Measurements from ENCODE around the gene OGDH.
"Not testable (repeated sequence)": the region's sequence is repeated elsewhere in the genome, so short reads cannot be mapped to it uniquely, and the experiment has no call there.

The OGDH gene

DNA sequence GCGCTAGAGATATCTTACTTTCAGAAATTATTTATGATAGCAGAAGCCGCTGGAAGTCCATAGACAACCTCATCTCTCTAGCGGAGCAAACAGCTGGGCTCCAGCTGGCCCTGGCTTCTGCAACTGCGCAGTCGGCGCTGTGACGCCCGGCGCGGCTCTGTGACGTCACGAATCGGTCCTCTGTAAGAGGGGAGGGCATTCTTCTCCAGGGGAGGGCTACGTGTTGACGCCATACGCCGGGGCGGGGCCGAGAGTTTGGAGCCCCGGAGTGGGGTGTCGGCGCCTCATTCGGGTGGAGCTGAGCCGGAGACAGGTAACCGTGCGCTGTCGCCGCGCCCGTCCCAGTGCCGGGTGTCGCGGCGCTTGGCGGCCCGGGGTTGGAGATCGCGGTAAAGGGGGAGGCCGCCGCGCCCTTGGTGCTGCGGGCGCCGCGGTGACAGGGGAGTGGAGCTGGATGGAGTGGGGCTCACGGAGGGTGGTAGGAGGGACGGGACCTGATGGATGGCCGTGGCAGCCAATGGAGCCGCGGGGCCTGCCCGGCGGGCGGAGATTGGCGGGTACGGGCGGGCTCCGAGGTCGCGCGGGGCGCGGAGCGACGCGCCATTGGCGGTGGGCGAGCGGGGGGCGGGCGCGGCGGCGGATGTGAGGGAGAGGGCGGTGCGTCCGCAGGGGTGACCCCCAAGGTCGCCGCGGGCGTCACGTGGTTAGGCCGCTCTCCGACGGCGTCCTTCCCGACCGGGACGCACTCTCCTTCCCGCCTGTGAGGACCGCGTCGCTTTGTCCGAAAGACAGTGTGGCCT lies at the start of gene OGDH:
TSS of gene OGDH (plus strand) at position 287 of the 800 bp plus-strand sequence. CDS start 17,717 bp downstream, outside the sequence.
- Mint-ChIP-seq H3K9me3 (no peaks in the 10 kb centered on the region), H3K27ac (peak within 1 kb of the TSS; percentile 97), H3K27me3 (no peaks in the 10 kb centered on the region), H3K36me3 (ENCODE audit: low read depth) (peaks cover 11% of the 10 kb centered on the region), H3K4me3 (peak within 1 kb of the TSS; percentile 93), H3K4me1 (ENCODE audit: low read depth) (peaks cover 47% of the 10 kb centered on the region)

DNA sequence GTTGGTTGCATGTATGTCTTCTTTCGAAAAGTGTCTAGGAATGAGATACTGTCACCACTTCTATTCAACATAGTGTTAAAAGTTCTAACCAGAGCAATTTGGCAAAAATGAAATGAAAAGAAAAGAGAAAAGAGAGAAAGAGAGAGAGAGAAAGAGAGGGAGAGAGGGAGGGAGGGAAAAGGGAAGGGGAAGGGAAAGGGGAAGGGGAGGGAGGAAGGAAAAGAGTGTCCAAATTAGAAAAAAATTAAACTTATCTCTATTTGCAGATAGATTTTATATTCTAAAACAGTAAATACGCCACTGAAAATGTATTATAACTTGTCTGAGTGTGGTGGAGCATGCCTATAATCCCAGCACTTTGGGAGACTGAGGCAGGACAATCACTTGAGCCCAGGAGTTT lies 48.9 kb upstream of the OGDH start:
- H3K27ac Mint-ChIP-seq = no peak overlapping the region
- H3K4me3 Mint-ChIP-seq = no peak overlapping the region
- no peaks in the 10 kb centered on the region for H3K36me3 Mint-ChIP-seq (ENCODE audit: low read depth)
- no peaks in the 10 kb centered on the region for H3K27me3 Mint-ChIP-seq
- no peaks in the 10 kb centered on the region for H3K9me3 Mint-ChIP-seq
- H3K4me1 Mint-ChIP-seq (ENCODE audit: low read depth) = no peaks in the 10 kb centered on the region

DNA sequence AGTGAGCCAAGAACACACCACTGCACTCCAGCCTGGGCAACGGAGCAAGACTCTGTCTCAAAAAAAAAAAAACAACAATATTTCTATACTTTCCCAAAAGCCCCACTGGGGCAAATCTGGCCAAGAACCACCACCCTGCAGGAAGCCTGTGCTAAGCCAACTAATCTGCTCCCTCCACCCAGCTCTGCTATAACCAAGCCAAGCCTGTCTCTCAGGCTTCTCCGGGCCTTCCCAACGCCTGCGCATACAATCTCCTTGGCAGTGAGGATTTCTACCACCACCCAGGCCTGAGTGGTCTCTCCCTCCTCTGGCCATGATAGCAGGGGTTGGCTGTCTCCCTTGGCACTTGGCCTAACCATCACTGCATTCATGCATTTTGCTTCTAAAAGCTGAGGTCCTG lies 46.9 kb upstream of the OGDH start:
- H3K4me1 Mint-ChIP-seq (ENCODE audit: low read depth) = no peaks in the 10 kb centered on the region
- peaks cover 10% of the 10 kb centered on the region for H3K36me3 Mint-ChIP-seq (ENCODE audit: low read depth)
- H3K9me3 Mint-ChIP-seq = no peaks in the 10 kb centered on the region
- H3K27me3 Mint-ChIP-seq = no peaks in the 10 kb centered on the region
- H3K4me3 Mint-ChIP-seq = no peak overlapping the region
- H3K27ac Mint-ChIP-seq = no peak overlapping the region

DNA sequence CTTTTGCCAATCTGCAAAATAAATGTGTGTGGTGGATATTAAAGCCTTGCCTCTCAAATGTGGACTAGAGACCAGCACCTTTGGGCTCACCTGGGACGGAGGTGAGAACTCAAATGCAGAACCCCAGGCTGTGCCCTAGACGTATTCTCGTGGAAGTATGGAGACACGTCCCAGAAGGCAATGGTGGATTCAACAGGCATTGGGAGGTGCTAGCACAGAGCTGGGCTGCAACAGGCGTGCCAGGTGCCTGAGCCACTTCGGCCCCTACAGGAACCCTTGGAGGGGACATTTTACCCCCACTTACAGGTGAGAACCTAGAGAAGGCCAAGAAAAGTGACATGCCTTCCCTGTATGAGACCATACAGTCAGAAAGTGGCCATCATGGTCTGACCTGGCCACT lies 44.9 kb upstream of the OGDH start:
- H3K27me3 Mint-ChIP-seq = no peaks in the 10 kb centered on the region
- H3K4me3 Mint-ChIP-seq = no peak overlapping the region
- peaks cover 26% of the 10 kb centered on the region for H3K36me3 Mint-ChIP-seq (ENCODE audit: low read depth)
- H3K4me1 Mint-ChIP-seq (ENCODE audit: low read depth) = no peaks in the 10 kb centered on the region
- H3K9me3 Mint-ChIP-seq = no peaks in the 10 kb centered on the region
- H3K27ac Mint-ChIP-seq = no peak overlapping the region

DNA sequence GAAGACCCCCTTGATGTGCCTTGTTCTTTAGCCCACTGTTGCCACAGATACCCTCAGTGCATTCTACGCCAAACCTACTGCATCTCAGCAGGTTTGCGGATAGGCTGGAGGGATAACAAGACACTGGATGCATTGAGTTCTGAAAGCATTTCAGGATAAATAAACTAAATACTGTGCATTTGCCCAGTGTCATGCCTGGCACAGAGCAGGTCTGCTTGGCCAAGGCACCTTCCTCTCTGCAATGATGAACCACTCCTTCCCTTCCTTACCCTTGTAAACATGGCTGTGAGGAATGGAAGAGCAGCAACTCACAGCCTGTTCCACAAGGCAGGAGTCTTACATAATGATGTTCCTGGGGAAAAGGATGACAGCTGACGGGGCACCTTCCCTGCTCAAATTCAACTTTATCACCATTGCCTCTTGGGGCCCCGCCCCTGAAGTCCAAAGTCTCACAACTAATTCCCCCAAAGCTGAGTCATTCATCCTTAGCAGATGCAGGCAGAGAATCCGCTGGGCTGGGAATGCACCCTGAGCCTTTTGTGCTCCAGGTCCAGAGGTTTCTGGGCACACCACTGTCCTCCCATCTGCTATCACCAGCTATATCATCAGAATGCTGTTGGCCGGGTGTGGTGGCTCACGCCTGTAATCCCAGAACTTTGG lies 44.3 kb upstream of the OGDH start:
- Mint-ChIP-seq H3K27me3 (no peaks in the 10 kb centered on the region), H3K9me3 (no peaks in the 10 kb centered on the region), H3K4me3 (no peak overlapping the region), H3K4me1 (ENCODE audit: low read depth) (no peaks in the 10 kb centered on the region), H3K36me3 (ENCODE audit: low read depth) (peaks cover 29% of the 10 kb centered on the region), H3K27ac (no peak overlapping the region)

DNA sequence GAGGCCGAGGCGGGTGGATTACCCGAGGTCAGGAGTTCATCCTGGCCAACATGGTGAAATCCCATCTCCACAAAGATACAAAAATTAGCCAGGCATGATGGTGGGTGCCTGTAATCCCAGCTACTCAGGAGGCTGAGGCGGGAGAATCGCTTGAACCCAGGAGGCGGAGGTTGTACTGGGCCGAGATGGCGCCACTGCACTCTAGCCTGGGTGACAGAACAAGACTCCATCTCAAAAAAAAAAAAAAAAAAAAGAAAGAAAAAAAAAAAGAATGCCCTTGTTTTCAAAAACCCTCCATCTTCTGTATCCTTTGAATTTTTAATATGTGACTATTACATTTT lies 43.8 kb upstream of the OGDH start:
- H3K27ac Mint-ChIP-seq; H3K4me3 Mint-ChIP-seq; H3K9me3 Mint-ChIP-seq; H3K4me1 Mint-ChIP-seq (ENCODE audit: low read depth); H3K27me3 Mint-ChIP-seq: not testable (repeated sequence)
- peaks cover 34% of the 10 kb centered on the region for H3K36me3 Mint-ChIP-seq (ENCODE audit: low read depth)

DNA sequence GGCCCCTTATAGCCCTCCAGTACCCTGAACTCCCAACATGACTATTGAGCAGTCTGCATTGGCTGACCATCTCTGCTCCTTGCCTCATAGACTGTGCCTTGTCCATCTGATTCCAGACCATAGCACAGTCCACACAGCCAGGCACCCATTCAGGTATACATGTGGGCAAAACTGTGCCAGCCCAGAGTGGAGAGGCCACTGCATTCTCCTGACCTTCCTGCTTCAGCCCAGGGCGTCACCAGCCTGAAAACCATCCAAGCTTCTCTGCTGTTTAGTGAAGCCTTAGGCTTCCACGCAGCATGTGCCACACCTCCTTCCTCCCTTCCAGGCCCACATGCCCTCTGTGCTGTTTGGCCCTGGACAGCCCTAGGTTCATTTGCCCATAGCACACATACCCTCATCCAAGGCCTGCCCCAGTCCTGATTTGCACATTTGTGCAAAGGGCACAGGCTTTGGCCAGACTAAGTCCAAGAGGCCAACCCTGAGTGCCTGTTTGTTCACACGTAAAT lies 43.2 kb upstream of the OGDH start:
- Mint-ChIP-seq H3K4me1 (ENCODE audit: low read depth) (no peaks in the 10 kb centered on the region), H3K9me3 (no peaks in the 10 kb centered on the region), H3K4me3 (no peak overlapping the region), H3K27me3 (no peaks in the 10 kb centered on the region), H3K36me3 (ENCODE audit: low read depth) (peaks cover 39% of the 10 kb centered on the region), H3K27ac (peak overlapping the region; percentile 36)

DNA sequence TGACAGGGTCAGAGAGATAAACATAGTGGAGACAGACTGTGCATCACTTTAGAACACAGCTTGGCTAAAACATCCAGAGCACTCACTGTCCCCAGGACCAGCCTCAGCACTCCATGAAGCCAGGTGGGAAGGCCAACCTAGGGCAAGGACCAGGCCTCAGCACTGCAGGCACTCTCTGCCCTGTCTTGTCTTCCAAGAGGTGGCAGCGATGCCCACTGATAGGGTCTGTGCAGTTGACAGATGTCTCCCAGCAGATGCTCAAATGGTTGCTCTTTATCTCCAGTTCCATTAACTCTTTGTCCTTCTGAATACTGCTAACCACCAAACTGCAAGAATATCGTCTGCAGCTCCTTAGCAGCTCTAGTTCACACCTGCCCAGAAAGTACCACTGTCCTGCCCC lies 41.8 kb upstream of the OGDH start:
- H3K27ac Mint-ChIP-seq = peak overlapping the region; percentile 80
- no peaks in the 10 kb centered on the region for H3K4me1 Mint-ChIP-seq (ENCODE audit: low read depth)
- peaks cover 51% of the 10 kb centered on the region for H3K36me3 Mint-ChIP-seq (ENCODE audit: low read depth)

DNA sequence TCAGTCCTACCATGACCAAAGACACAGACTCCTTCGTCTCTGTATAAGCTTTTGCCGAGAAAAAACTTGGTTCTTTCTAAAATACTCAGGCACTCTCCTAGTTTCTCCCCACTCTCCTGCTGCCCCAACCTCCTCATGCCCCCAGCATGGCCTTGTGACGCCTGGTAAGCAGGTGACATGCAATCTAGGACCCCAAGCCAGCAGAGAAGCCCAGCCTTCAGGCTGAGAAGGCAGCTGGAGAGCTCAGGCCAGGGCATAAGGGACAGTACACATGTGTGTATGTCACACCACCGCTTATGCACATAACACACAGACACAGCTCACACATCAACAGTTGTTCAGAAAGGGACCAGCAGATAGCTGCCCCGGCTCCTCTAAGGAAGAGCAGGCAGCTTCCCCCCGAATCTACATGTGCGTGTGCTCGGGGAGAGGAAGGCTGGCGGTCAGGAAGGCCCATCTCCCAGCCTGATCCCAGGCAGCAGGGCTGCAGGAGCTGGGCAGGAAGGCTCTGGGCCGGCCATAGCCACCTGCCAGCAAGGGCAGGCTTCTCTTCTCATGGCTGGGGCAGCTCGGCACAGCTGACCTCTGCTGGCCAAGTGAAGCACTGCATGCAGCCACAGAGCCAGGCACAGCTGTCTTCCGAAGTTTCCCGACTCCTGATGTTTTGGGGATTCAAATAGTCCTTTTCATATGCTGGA lies 41.2 kb upstream of the OGDH start:
- Mint-ChIP-seq H3K36me3 (ENCODE audit: low read depth) (peaks cover 57% of the 10 kb centered on the region), H3K9me3 (no peaks in the 10 kb centered on the region), H3K27me3 (no peaks in the 10 kb centered on the region), H3K4me1 (ENCODE audit: low read depth) (no peaks in the 10 kb centered on the region), H3K27ac (peak overlapping the region; percentile 80), H3K4me3 (no peak overlapping the region)

More for the DNA sequence above, 41.8 kb upstream of the OGDH start:
- Mint-ChIP-seq H3K27me3 (no peaks in the 10 kb centered on the region), H3K9me3 (no peaks in the 10 kb centered on the region), H3K4me3 (no peak overlapping the region)

DNA sequence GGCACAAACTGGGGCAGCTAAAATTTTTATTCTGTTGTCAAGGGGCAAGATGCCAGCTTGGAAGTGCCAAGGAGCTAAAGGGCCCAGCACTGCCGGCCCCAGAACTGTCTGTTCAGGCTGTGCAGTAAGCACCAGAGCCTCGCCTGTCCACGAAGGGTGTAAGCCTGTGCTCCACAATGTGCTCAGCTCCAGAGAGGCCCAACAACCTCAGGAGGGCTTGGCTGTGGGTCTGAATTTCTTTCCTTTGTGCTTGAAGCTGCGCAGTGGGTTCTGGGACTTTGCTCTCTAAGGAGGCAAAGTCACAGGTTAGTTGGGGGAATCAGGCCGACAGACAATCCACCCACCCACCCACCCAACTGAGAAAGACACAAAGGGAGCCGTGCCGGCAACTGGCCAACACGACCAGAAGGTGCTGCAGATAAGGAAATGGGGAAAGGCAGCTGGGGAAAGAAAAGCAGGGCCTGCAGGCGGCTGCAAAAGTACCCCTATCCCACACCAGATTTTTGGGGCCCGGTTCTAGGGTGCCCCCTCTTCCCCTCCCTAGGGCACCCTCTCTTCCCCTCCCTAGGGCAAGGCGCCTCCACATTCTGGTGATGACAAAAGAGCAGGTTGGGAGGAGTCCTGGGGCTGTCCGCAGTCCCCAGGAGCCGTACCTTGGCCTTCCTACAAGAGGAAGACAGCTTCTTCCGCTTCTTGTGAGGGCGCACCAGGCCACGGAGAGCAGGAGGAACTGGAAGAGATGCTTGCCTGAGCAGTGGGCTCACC lies 40.5 kb upstream of the OGDH start:
- Mint-ChIP-seq H3K9me3 (no peaks in the 10 kb centered on the region), H3K27me3 (no peaks in the 10 kb centered on the region), H3K4me3 (no peak overlapping the region), H3K27ac (peak overlapping the region; percentile 80), H3K36me3 (ENCODE audit: low read depth) (peaks cover 62% of the 10 kb centered on the region), H3K4me1 (ENCODE audit: low read depth) (no peaks in the 10 kb centered on the region)

DNA sequence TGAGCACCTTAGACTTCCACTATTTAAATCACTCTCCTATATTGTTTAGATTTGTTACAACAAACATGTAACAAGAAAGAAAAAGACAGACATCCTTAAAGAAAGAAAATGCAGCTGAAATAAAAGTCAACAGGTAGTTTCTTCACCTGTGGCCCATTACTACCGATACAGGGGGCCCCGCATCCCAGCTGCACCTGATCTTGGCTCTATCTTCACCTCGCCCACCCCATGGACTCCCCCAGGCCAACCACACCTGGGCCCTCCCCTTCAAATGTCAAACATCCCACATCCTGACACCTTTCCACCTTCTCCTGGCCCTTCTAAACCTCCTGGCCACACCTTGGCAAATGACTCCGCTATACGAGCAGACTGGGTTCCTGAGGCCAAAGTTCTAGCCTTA lies 39.7 kb upstream of the OGDH start:
- Mint-ChIP-seq H3K4me1 (ENCODE audit: low read depth) (peaks cover 6% of the 10 kb centered on the region), H3K9me3 (no peaks in the 10 kb centered on the region), H3K4me3 (no peak overlapping the region), H3K27ac (peak overlapping the region; percentile 17), H3K36me3 (ENCODE audit: low read depth) (peaks cover 69% of the 10 kb centered on the region), H3K27me3 (no peaks in the 10 kb centered on the region)

DNA sequence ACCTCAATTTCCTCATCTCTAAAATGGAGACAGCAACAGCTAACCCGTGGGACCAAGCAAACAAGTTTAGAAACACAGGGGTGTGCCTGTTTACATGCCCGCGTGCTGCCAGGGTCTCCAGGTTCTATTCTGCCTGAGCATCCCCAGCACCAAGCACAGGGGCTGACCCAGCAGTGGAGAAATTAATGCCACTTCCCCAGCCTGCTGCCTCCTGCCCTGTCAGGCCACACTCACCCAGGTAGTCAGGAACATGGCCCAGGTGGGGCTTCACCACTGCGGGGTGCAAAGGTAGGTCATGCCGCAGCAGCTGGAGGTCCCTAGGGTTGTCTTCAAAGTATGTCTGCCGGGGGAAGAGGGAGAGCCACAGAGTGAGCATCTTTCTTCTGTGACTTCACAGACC lies 38.5 kb upstream of the OGDH start:
- peak overlapping the region; percentile 60 for H3K27ac Mint-ChIP-seq
- H3K4me1 Mint-ChIP-seq (ENCODE audit: low read depth) = peaks cover 16% of the 10 kb centered on the region
- peaks cover 81% of the 10 kb centered on the region for H3K36me3 Mint-ChIP-seq (ENCODE audit: low read depth)
- no peak overlapping the region for H3K4me3 Mint-ChIP-seq
- H3K27me3 Mint-ChIP-seq = no peaks in the 10 kb centered on the region
- H3K9me3 Mint-ChIP-seq = no peaks in the 10 kb centered on the region

DNA sequence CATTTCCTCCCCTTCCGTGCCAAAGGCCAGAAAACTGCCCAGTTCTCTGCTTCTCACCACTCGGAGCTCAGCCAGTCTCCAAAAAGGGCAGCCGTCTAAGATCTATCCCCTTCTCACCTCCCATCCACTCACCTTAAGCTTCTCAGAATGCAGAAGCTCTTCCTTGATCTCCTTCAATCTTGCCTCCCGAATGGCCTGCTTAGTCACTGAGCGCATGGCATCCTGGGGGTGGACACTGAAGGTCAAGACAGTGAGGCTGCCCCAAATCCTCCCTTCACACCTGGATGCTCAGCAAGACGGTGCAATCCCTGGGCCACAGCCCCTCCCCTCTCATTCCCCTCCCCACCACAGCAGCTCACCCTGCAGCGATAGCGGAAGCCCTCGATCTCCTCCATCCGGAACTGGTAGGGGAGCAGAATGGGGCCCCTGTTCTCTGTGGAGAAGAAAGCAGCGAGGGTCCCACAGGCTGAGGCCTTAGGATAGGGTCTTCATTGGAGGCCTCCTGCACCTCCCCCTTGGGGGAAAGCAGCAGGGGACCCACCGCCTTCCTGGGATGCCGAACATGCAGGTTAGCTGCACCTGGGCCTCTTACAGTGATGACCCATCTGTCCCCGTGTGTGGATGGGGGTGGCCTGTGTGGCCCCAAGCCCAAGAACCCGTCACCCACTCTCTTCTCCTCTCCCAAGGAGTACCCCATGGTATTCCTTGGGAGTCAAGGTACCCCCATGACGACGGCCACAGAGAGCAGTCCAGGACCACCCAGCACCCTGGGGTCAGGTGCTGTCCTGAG lies 37.5 kb upstream of the OGDH start:
- no peaks in the 10 kb centered on the region for H3K9me3 Mint-ChIP-seq
- H3K4me3 Mint-ChIP-seq = no peak overlapping the region
- peaks cover 84% of the 10 kb centered on the region for H3K36me3 Mint-ChIP-seq (ENCODE audit: low read depth)
- no peaks in the 10 kb centered on the region for H3K27me3 Mint-ChIP-seq
- H3K4me1 Mint-ChIP-seq (ENCODE audit: low read depth) = peaks cover 21% of the 10 kb centered on the region
- H3K27ac Mint-ChIP-seq = peak overlapping the region; percentile 41

DNA sequence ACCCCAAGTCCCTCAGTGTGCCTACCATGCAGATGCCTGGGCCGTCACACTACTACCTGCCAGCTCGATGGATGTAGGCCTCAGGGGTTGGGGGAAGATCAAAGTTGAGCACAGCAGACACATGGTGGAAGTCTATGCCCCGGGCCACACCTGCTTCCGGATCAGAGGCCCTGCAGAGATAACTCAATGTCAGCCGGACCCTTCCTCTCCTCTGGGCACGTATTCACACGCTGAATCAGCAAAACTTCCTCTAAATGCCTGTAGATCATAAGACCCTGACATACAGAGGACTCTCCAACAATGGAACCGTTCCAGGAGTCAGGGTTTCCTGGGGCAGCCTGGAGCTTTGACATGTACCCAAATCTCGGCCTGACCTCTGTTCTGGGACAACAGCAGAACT lies 36.5 kb upstream of the OGDH start:
- Mint-ChIP-seq H3K27me3 (no peaks in the 10 kb centered on the region), H3K27ac (no peak overlapping the region), H3K4me1 (ENCODE audit: low read depth) (peaks cover 30% of the 10 kb centered on the region), H3K36me3 (ENCODE audit: low read depth) (peaks cover 79% of the 10 kb centered on the region), H3K4me3 (no peak overlapping the region), H3K9me3 (no peaks in the 10 kb centered on the region)

Measured in stimulated activated naive CD8-positive, alpha-beta T cell treated with anti-CD3 and anti-CD28 coated beads, Interleukin-15, Interleukin-2, amounts not matched to agents 100 ng/mL and 50 ng/mL, for 24 hours (primary cell).